ENCODE results near the gene ALKBH1.
"Not testable (repeated sequence)": the region's sequence is repeated elsewhere in the genome, so short reads cannot be mapped to it uniquely, and the experiment has no call there.

Gene ALKBH1, protein sequence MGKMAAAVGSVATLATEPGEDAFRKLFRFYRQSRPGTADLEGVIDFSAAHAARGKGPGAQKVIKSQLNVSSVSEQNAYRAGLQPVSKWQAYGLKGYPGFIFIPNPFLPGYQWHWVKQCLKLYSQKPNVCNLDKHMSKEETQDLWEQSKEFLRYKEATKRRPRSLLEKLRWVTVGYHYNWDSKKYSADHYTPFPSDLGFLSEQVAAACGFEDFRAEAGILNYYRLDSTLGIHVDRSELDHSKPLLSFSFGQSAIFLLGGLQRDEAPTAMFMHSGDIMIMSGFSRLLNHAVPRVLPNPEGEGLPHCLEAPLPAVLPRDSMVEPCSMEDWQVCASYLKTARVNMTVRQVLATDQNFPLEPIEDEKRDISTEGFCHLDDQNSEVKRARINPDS

DNA sequence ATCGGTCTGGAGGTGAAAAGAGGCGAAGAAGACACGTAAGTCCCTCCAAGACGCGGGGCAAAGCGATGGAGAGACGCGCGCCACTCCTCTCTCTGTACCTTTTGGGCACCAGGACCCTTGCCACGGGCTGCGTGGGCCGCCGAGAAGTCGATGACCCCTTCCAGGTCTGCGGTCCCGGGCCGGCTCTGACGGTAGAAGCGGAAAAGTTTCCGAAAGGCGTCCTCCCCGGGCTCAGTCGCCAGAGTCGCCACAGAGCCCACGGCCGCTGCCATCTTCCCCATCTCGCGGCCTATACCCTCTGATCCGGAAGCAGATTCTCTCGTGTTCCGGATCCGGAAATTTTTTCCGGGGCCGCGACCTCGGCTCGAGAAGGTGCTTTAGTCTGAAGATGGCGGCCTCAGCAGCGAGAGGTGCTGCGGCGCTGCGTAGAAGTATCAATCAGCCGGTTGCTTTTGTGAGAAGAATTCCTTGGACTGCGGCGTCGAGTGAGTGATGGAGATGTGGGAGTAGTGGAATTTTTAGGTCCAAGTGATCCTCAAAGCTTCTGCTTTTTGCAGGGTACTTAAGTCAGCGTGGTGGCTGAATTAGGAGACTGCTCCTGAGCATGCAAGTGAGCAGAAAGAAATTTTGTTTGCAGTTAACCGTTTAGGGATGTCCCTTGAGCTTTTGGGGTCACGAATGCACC, at the start of gene ALKBH1, which contains the start of gene SLIRP:
Gene ALKBH1 (minus strand): TSS at position 300 of the 685 bp plus-strand sequence. CDS start 19 bp downstream, at position 281.
Gene SLIRP (plus strand): TSS at position 380 of the 685 bp plus-strand sequence. CDS start 9 bp downstream, at position 389.
- DNase-seq = peak; percentile 25

DNA sequence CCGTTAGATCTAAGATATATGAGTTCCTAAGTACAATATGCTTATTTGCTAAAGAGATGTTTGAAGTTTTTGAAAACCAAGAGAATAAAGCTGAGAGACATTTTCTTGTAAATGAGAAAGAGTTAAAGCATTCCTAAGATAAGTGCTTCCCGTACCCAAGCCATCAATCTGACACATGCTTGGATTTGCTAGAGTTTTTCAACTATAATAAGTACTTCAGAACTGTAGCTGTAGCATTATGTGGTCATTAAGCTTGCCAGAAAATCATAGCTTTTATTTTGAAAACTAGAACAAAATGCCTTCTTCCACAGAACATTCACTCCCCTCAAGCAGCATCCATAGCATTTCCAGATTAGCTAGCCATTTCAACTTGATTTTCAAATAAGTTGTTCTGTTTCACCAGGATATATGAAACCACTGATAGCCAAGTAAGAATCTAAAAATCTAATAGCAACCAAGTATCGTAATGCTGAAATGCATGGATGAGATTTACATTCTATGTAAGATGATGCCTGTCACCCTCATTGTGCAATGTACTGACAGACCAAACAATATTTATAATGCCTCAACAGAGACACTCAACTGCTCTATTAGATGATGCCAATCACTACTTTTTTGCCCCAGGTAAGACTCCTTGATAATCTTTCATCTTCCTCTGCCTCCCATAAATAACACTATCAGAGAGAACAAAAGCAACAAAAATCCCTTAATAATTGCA, 45.1 kb upstream of the ALKBH1 start:
- no peak for DNase-seq

DNA sequence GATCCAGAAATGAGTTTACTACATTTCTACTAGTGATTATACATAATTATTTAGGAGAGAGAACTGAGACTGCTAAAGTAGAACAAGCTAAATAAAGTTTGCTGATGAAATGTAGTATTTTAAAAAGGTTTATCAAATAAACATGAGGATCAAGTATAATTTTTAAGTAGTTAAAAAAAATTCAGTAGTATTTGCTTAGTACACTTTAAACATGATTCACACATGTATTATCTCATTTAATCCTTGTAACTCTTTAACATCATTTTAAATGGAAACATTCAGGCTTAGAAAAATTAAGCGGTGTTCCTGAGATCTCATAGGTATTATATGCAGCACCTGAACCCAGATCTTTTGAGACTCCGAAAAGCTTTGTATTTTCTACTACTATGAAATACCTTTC, 44.4 kb upstream of the ALKBH1 start:
- DNase-seq = no peak

DNA sequence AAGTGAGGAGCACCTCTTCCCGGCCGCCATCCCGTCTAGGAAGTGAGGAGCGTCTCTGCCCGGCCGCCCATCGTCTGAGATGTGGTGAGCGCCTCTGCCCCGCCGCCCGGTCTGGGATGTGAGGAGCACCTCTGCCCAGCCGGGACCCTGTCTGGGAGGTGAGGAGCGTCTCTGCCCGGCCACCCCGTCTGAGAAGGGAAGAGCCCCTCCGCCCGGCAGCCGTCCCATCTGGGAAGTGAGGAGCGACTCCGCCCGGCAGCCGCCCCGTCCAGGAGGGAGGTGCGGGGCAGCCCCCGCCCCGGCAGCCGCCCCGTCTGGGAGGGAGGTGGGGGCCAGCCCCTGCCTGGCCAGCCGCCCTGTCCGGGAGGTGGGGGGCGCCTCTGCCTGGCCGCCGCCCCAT, 39.6 kb upstream of the ALKBH1 start:
- not testable (repeated sequence) for DNase-seq

DNA sequence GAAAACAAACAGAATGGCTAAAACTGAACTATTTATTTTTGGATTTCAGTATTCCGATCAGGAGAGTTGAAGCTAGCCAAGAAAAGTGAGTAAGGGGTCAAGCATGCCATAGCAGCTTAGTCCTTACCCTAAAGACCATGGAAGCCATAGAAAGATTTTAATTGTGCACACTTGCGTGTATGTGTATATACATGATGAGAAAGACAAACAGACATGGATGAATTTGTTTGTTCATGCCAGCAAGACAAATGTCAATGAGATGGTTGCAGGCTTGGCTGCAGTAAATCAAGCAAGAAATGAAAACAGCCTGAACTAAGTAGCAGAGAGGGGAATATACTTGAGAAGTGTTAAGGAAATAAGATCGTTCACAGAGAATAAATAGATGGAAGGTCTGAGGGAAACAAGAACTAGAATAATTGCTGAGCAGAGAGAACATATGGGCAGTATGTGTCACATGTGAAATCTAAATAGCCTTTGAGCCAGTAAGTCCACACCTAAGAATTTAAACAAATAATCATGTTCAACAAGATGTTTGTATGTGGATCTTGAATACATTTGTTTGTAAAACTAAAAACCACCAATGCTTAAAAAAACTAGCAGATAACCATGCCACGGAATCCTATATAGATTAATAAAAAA, 38.4 kb upstream of the ALKBH1 start:
- no peak for DNase-seq

GRCh38 chr14:77741438-77741837, 33.6 kb upstream of the ALKBH1 start:
- DNase-seq = no peak

- no peak for DNase-seq
Observed at GRCh38 chr14:77738559-77739250, 30.9 kb upstream of the ALKBH1 start.

DNA sequence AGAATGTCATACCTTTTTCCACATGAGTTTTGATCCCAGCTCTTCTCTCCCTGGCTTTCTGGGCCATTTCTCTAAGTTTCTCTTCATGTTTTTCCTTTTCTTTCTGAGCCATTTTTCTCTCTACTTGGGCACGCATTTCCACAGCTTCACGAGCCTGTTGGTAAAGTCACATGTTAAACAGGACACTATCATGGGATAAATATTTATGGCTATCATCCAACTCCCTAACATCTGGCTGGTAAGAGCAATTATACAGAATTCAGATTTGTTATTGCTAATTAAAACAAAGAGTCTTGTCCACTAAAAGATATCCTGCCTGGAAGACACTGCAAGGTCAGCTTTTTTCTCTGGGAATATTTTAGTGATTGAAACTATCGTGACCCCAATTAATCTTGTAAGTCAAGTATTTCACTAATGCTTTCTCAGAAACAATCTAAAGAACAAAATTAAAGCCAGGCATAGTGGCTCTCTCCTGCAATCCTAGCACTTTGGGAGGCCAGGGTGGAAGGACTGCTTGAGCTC, 23.2 kb upstream of the ALKBH1 start:
- DNase-seq = no peak

DNA sequence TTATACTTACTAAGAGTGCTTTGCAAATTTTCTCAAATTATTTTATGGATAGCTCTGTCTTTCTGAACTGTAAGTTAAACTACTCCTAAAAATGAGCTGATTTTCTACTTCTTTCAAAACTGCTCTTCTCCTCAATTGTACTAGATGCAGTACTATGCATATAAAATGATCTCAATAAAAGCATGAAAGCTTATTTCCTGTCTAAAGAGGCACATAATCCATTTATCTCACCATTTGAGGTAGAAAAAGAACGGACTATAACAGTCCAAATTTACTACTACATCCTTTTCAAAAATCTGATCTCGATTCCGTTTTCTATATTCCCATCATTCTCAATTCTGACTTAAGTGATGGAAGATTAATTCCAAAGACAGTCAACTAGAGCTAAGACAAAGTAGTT, 14.5 kb upstream of the ALKBH1 start:
- no peak for DNase-seq

DNA sequence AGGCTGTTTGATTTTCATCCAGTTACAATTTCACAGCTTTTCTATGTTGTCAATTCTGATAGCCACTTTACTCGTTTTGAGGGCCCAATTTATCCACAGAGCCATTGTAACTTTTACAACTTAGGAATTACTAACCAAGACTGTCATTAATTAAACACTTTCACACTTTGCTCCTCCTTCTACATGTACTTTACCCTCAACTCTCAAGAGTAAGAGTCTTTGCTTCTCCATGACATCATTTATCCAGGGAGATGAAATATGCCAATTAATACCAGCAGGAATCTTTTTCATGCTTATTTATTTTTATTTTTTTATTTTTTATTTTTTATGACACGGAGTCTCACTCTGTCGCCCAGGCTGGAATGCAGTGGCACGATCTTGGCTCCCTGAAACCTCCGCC, 13.6 kb upstream of the ALKBH1 start:
- no peak for DNase-seq

DNA sequence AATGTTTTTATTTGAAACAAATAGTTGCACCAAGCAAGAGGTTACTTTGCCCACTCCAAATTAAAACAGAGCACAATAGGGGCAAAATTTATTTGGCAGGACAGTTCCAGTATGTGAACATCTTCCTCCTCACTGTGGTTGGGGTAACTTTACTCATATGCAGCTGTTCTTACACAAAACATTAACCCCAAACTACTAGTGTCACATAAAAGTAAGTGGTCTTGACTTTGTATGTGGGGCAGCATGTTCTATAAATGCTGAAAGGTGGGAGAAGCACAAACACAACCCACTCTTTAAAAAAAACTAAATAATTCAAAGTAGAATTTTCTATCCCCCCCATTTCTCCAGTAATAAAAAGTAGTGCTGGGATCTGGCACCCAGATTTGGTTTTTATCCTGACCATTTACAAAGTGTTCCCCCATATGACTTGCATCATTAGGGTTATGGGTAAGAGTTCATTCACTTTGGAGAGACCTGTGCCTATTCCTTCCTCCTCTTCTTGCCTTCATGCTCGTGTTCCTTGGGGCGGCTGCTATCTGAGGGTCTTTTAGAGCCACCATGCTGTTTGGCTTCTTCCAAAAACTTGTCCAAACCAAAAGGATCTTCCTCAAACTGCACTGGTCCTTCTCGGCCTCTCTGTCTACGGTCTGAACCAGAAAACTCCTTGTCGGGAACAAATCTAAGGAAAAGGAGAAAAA, 9.9 kb upstream of the ALKBH1 start:
- DNase-seq = no peak

DNA sequence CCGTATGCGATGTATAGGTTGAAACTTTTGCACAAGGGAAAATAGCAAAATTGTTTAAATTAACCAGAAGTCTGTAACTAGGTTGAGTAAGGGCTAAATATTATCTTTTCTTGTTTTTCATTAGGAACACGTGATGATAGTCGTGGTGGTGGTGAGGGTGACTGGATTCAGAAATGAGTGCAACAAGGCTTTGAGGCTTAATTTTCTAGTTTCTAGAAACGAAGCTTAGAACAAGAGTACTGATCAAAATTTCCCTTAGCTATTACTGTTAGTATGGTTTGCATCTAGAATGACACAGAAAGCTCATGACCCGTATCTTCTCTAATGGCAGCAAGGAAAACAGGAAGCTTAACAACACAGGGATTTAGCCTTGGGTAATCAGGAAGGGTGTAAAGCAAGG, 7.1 kb upstream of the ALKBH1 start:
- DNase-seq = no peak

GRCh38 chr14:77710364-77710763, 2.5 kb upstream of the ALKBH1 start:
- no peak for DNase-seq

- DNase-seq = no peak
Observed at GRCh38 chr14:77709412-77709811, 1.6 kb upstream of the ALKBH1 start.

DNA sequence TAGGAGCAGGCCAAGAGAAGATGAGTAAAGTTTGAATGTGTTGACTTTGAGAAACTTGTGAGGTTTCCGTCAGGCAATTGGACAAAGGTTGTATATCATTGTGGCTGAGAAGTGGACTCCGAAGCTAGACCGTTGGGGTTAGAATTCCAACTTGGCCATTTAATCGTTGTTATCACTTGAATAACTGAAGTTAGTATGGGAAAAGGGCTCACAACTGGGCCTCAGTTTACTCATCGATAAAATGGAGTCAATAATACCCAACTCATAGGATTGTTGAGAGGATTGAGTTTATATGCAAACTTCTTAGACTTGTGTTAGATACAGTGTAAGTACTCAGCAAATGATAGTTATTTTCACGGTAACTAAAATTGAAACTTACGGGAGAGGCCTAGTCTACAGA, 926 bp upstream of the ALKBH1 start:
- DNase-seq = no peak

DNA sequence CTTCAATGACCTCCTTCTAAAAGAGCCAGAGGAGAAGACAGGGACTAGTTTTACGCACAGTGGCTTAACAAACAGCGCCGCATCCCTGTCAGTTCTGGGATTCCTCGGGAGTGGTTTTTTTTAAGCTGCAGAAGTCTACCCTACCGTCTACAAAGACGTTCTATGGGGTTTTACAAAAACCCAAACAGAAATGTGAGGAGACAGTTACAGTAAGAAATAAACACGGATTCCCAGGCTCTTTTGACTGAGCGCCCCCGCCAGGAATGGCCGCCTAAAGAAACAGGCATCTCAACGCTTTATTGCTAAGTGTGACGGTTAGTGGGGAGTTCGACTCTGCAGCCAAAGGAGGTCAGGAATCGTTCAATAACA, 484 bp downstream of the ALKBH1 start:
- peak; percentile 5 for DNase-seq

GRCh38 chr14:77691259-77691658, 16.6 kb downstream of the ALKBH1 start:
- no peak for DNase-seq

- DNase-seq = no peak
Observed at GRCh38 chr14:77682158-77682553, 25.7 kb downstream of the ALKBH1 start.

GRCh38 chr14:77681196-77682157, 26.3 kb downstream of the ALKBH1 start:
- DNase-seq = peak; percentile 35

DNA sequence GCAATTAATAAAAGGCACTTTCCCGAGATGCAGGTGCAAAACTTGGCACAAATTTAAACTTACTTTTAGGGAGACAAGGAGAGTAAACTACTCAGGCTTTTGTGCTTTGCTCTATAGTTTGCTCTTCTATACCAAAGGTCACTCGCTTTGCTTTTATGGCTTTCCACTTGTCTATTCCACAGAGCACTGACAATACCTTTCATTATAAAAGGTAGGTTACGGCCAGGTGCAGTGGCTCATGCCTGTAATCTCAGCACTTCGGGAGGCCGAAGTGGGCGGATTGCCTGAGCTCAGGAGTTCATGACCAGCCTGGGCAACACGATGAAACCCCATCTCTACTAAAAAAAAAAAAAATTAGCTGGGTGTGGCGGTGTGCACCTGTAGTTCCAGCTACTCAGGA, 32.9 kb downstream of the ALKBH1 start:
- no peak for DNase-seq
